IMR-90 (cell line): ENCODE results near the gene PIN4. TPM values are rescaled to one million over a fixed set of nuclear protein-coding genes. Genes with fewer than 3 reads are reported as not detected.

Experiments
- ATAC-seq: fragments of 200-7000 bp; cut with Tn5 transposase; 2 replicates; pipeline ENCODE4 v1.9.1; 2020; ENCODE audit warnings: low read depth, mild to moderate bottlenecking, moderate library complexity
- BruUV-seq: library from RNA; stranded (reverse); fragments of 400-500 nt; replicated peaks from 2 replicates; lab custom pipeline; 2021; lab: Mats Ljungman, UMichigan
- CTCF ChIA-PET: fragments of 300-600 bp; formaldehyde crosslinking; extraction: SDS; loops from one replicate; lab custom pipeline; 2021; ENCODE audit warnings: antibody characterized with exemption; lab: Yijun Ruan, JAX
- POLR2A ChIA-PET: fragments of 300-600 bp; sonication (Branson Sonifier 250); formaldehyde crosslinking; loops from one replicate; lab custom pipeline; 2022; ENCODE audit warnings: antibody characterized with exemption; ENCODE audit not compliant: unreplicated experiment; lab: Charles Lee
- DNase-seq: peaks from one replicate; pipeline ENCODE4 v3.0.0; 2013
- H2AFZ ChIP-seq: replicated peaks from 2 replicates; pipeline ENCODE3; 2013; ENCODE audit warnings: low read length, mild to moderate bottlenecking; ENCODE audit not compliant: poor library complexity
- H2AK5ac ChIP-seq: 2 replicates; pipeline ENCODE4 v1.6.1; 2013; ENCODE audit warnings: low read depth, low read length, inconsistent platforms
- H2AK9ac ChIP-seq: replicated peaks from 2 replicates; pipeline ENCODE3; 2013; ENCODE audit warnings: mild to moderate bottlenecking, low read depth, low read length, moderate library complexity; ENCODE audit not compliant: poor library complexity
- H2BK120ac ChIP-seq: 2 replicates; pipeline ENCODE4 v1.6.1; 2013; ENCODE audit warnings: low read depth, low read length, inconsistent platforms
- H2BK15ac ChIP-seq: 3 replicates; pipeline ENCODE4 v1.6.1; 2013; ENCODE audit warnings: low read depth, low read length, inconsistent platforms
- H2BK20ac ChIP-seq: 2 replicates; pipeline ENCODE4 v1.6.1; 2013; ENCODE audit warnings: low read depth, mild to moderate bottlenecking, inconsistent platforms, low read length, moderate library complexity
- H2BK5ac ChIP-seq: 2 replicates; pipeline ENCODE4 v1.6.1; 2013; ENCODE audit warnings: mild to moderate bottlenecking, low read depth, low read length, inconsistent platforms; ENCODE audit not compliant: poor library complexity, severe bottlenecking
- H3K14ac ChIP-seq: replicated peaks from 2 replicates; pipeline ENCODE4 v1.6.1; 2013; ENCODE audit warnings: low read depth, low read length, inconsistent platforms
- H3K18ac ChIP-seq: 2 replicates; pipeline ENCODE4 v1.6.1; 2013; ENCODE audit warnings: low read depth, low read length, control low read depth
- H3K23ac ChIP-seq: 2 replicates; pipeline ENCODE4 v1.6.1; 2013; ENCODE audit warnings: low read depth, low read length, inconsistent platforms
- H3K27ac ChIP-seq: 2 replicates; pipeline ENCODE4 v1.5.1; 2013; ENCODE audit warnings: mild to moderate bottlenecking, control low read depth, low read length; ENCODE audit not compliant: insufficient read depth
- H3K27me3 ChIP-seq: 2 replicates; pipeline ENCODE4 v1.6.1; 2013; ENCODE audit warnings: low read length; ENCODE audit not compliant: control insufficient read depth, insufficient read depth
- H3K36me3 ChIP-seq: 2 replicates; pipeline ENCODE4 v1.6.1; 2013; ENCODE audit warnings: low read length, mixed read lengths; ENCODE audit not compliant: control insufficient read depth, insufficient read depth
- H3K4ac ChIP-seq: 2 replicates; pipeline ENCODE4 v1.6.1; 2013; ENCODE audit warnings: low read depth, low read length, inconsistent platforms
- H3K4me1 ChIP-seq: 2 replicates; pipeline ENCODE4 v1.6.1; 2013; ENCODE audit warnings: low read length, mixed read lengths; ENCODE audit not compliant: control insufficient read depth, insufficient read depth
- H3K4me2 ChIP-seq: 2 replicates; pipeline ENCODE4 v1.6.1; 2013; ENCODE audit warnings: low read depth, mild to moderate bottlenecking, control low read depth, low read length, moderate library complexity
- H3K4me3 ChIP-seq: 2 replicates; pipeline ENCODE4 v1.5.1; 2013; ENCODE audit warnings: low read depth, mild to moderate bottlenecking, control low read depth, low read length, moderate library complexity; ENCODE audit not compliant: insufficient read depth
- H3K56ac ChIP-seq: 2 replicates; pipeline ENCODE4 v1.6.1; 2013; ENCODE audit warnings: low read length, inconsistent platforms; ENCODE audit not compliant: insufficient read depth; ENCODE audit errors: extremely low read depth
- H3K79me1 ChIP-seq, 2 experiments: 2 replicates each; pipeline ENCODE4 v1.6.1; 2013; ENCODE audit warnings: low read length in 2 of 2, inconsistent platforms in 1 of 2, low read depth in 1 of 2
- H3K9ac ChIP-seq: 2 replicates; pipeline ENCODE4 v1.6.1; 2013; ENCODE audit warnings: low read depth, low read length, control low read depth
- H3K9me1 ChIP-seq: 2 replicates; pipeline ENCODE4 v1.6.1; 2013; ENCODE audit warnings: low read length, inconsistent platforms; ENCODE audit not compliant: insufficient read depth
- H3K9me3 ChIP-seq: 2 replicates; pipeline ENCODE4 v1.6.1; 2013; ENCODE audit warnings: low read length; ENCODE audit not compliant: control insufficient read depth, insufficient read depth
- H4K20me1 ChIP-seq: 2 replicates; pipeline ENCODE4 v1.6.1; 2013; ENCODE audit warnings: low read length, inconsistent platforms; ENCODE audit not compliant: insufficient read depth
- H4K5ac ChIP-seq: 2 replicates; pipeline ENCODE4 v1.6.1; 2013; ENCODE audit warnings: mild to moderate bottlenecking, low read depth, low read length, control low read depth
- H4K8ac ChIP-seq, 2 experiments: 2 replicates each; pipeline ENCODE4 v1.6.1; 2013; ENCODE audit warnings: low read depth in 2 of 2, low read length in 2 of 2, control low read depth in 1 of 2, inconsistent platforms in 1 of 2
- H4K91ac ChIP-seq: 2 replicates; pipeline ENCODE4 v1.6.1; 2013; ENCODE audit warnings: low read depth, low read length, inconsistent platforms; ENCODE audit not compliant: insufficient read depth
- BHLHE40 ChIP-seq: fragments of 150-350 bp; IDR thresholded peaks from 2 replicates; pipeline ENCODE4 v1.6.1; 2016; ENCODE audit warnings: mild to moderate bottlenecking, low read depth, low read length
- CTCF ChIP-seq: conservative IDR thresholded peaks from 2 replicates; pipeline ENCODE4 v1.5.1; 2012; ENCODE audit warnings: mild to moderate bottlenecking, low read depth, low read length, improper control_type of control experiment
- FOS ChIP-seq: fragments of 150-350 bp; IDR thresholded peaks from 2 replicates; pipeline ENCODE4 v1.6.1; 2016; ENCODE audit warnings: low read depth, low read length
- RAD21 ChIP-seq: IDR thresholded peaks from 2 replicates; pipeline ENCODE4 v1.6.1; 2012; ENCODE audit warnings: low read length, improper control_type of control experiment
- WGBS, 2 experiments: methylation state at CpG; one replicate each; pipeline versions ENCODE4 v1.1.5 to v1.1.7; 2013; ENCODE audit warnings: missing lambda C conversion rate in 2 of 2; ENCODE audit not compliant: insufficient read length in 1 of 2; ENCODE audit errors: extremely low coverage in 2 of 2; 5-methylcytosine and 5-hydroxymethylcytosine counted together
- dilution Hi-C: fragments of 300-500 bp; cut with HindIII; formaldehyde crosslinking; loops from one replicate; pipeline ENCODE4 v1.14.3; 2018; ENCODE audit warnings: low sequenced_read_pairs; ENCODE audit not compliant: unreplicated experiment
- in situ Hi-C: fragments of 300-500 bp; cut with MboI; formaldehyde crosslinking; loops from 3 replicates; pipeline ENCODE4 v1.14.3; 2019; ENCODE audit warnings: low sequenced_read_pairs, inconsistent platforms, mixed read lengths
- intact Hi-C: fragments of 100-400 bp; cut with micrococcal nuclease; formaldehyde crosslinking; loops from 2 replicates; pipeline ENCODE4 v1.10.0; 2022
- polyA plus RNA-seq, 3 experiments: library from polyadenylated mRNA; depleted of rRNA; stranded (reverse); fragments of >200 nt; gene quantifications; 2 replicates each; pipeline ENCODE4 v1.2.3, GENCODE V29; 2012; ENCODE audit warnings: low replicate concordance in 1 of 3
- total RNA-seq: library from RNA; depleted of rRNA; stranded (reverse); fragments of >200 nt; gene quantifications from 2 replicates; pipeline ENCODE4 v1.2.3, GENCODE V29; 2012

The PIN4 gene
- total and polyA plus RNA-seq, 2 of the 4 experiments (the other 2 are of a cell fraction): 2.2 to 18.2 TPM

- no CpG with 5 or more reads among the region's 4 CpGs for WGBS, 2 experiments
- H4K5ac ChIP-seq: no peak overlapping the region
- POLR2A ChIA-PET: no interaction called here
These were observed 16.0 kb upstream of the PIN4 start for GRCh38 chrX:72165551-72165950.

More at GRCh38 chrX:72165551-72165950, 16.0 kb upstream of the PIN4 start:
- in situ Hi-C loops: no loop called here
- Histone ChIP-seq H2AK9ac (no peak overlapping the region), H2BK20ac (no peak overlapping the region), H2BK5ac (no peak overlapping the region), H3K18ac (no peak overlapping the region), H4K8ac (no peak overlapping the region), H3K27me3 (peaks cover 18% of the 10 kb centered on the region), H3K4me1 (no peaks in the 10 kb centered on the region), H3K14ac (no peak overlapping the region), H3K9me3 (no peaks in the 10 kb centered on the region), H3K4me2 (no peak overlapping the region), H3K4ac (no peak overlapping the region), H2AFZ (no peak overlapping the region), H3K23ac (no peak overlapping the region), H2BK120ac (no peak overlapping the region), H3K36me3 (no peaks in the 10 kb centered on the region), H3K4me3 (no peak overlapping the region), H2AK5ac (no peak overlapping the region), H3K9ac (no peak overlapping the region), H3K79me1 (no peaks in the 10 kb centered on the region), H4K20me1 (no peaks in the 10 kb centered on the region), H2BK15ac (no peak overlapping the region), H3K27ac (no peak overlapping the region), H4K91ac (no peak overlapping the region), H3K56ac (no peak overlapping the region), H3K9me1 (no peaks in the 10 kb centered on the region)
- no peak for DNase-seq
- no TSS peak for BruUV-seq
- ATAC-seq: no peak
- TF ChIP-seq CTCF: no peak
- no peak for TF ChIP-seq RAD21
- no peak for TF ChIP-seq FOS
- no peak for TF ChIP-seq BHLHE40
- intact Hi-C loops: no loop called here
- CTCF ChIA-PET: no interaction called here
- dilution Hi-C loops: no loop called here
